ENCODE measurements around the gene KLHL17.
A peak's percentile ranks its signal among the peaks of the same experiment; 100 is the strongest.
"Not testable (repeated sequence)": the region's sequence is repeated elsewhere in the genome, so short reads cannot be mapped to it uniquely, and the experiment has no call there.

KLHL17 gene

GRCh38 chr1:1006305-1007159 lies 46.1 kb downstream of the KLHL17 start:
- Histone ChIP-seq H3K9me3 (ENCODE audit: control extremely low read depth in 1 of 5, control insufficient read depth in 4 of 5, insufficient read depth in 2 of 5, low read depth in 1 of 5, low read length in 4 of 5) (no peaks in the 10 kb centered on the region), H3K27ac (ENCODE audit: insufficient read depth in 1 of 2, low read depth in 1 of 2, low read length in 2 of 2, poor library complexity in 1 of 2, severe bottlenecking in 2 of 2) (no peak overlapping the region), H3K27me3 (replicated peaks in 2 of 5; ENCODE audit: control insufficient read depth in 4 of 5, insufficient read depth in 5 of 5, low read length in 4 of 5) (peaks cover 0 to 23% (median 3%) of the 10 kb centered on the region in 5 experiments), H3K4me1 (ENCODE audit: control extremely low read depth in 1 of 4, control insufficient read depth in 4 of 4, insufficient read depth in 4 of 4, low read length in 3 of 4) (peaks cover 0 to 30% (median 27%) of the 10 kb centered on the region in 4 experiments), H3K36me3 (ENCODE audit: control insufficient read depth in 4 of 4, insufficient read depth in 4 of 4, low read length in 3 of 4) (no peaks in the 10 kb centered on the region), H3K4me3 (ENCODE audit: control insufficient read depth in 1 of 7, extremely low read depth in 1 of 7, insufficient read depth in 4 of 7, low read depth in 2 of 7, low read length in 6 of 7) (no peak overlapping the region)
- POLR2A ChIA-PET = no interaction called here
- CTCF ChIA-PET = interaction anchor here (1.0 to 2.4 kb wide), 4 partner anchors 9 to 23 kb away, joined by 3 to 10 read pairs (median 4); no protein-coding TSS in a partner anchor
- no peak for DNase-seq
- WGBS (ENCODE audit: insufficient coverage) = 96% methylated on average over 29 of the region's 37 CpGs

- H3K27ac ChIP-seq (ENCODE audit: insufficient read depth in 1 of 2, low read depth in 1 of 2, low read length in 2 of 2, poor library complexity in 1 of 2, severe bottlenecking in 2 of 2); H3K4me3 ChIP-seq (ENCODE audit: control insufficient read depth in 1 of 7, extremely low read depth in 1 of 7, insufficient read depth in 4 of 7, low read depth in 2 of 7, low read length in 6 of 7); H3K27me3 ChIP-seq (replicated peaks in 2 of 5; ENCODE audit: control insufficient read depth in 4 of 5, insufficient read depth in 5 of 5, low read length in 4 of 5); H3K36me3 ChIP-seq (ENCODE audit: control insufficient read depth in 4 of 4, insufficient read depth in 4 of 4, low read length in 3 of 4); POLR2A ChIA-PET; DNase-seq; H3K9me3 ChIP-seq (ENCODE audit: control extremely low read depth in 1 of 5, control insufficient read depth in 4 of 5, insufficient read depth in 2 of 5, low read depth in 1 of 5, low read length in 4 of 5): not testable (repeated sequence)
- 93% methylated on average over 3 of the region's 8 CpGs for WGBS (ENCODE audit: insufficient coverage)
- peaks cover 3 to 36% (median 30%) of the 10 kb centered on the region in 4 experiments for H3K4me1 ChIP-seq (ENCODE audit: control extremely low read depth in 1 of 4, control insufficient read depth in 4 of 4, insufficient read depth in 4 of 4, low read length in 3 of 4)
- CTCF ChIA-PET = interaction anchor here (1.0 kb wide), 1 partner anchor 8 kb away, joined by 3 read pairs; no protein-coding TSS in a partner anchor
Observed at GRCh38 chr1:1010131-1010530, 49.7 kb downstream of the KLHL17 start.

- Histone ChIP-seq H3K4me3 (ENCODE audit: control insufficient read depth in 1 of 7, extremely low read depth in 1 of 7, insufficient read depth in 4 of 7, low read depth in 2 of 7, low read length in 6 of 7) (no peak overlapping the region), H3K27ac (ENCODE audit: insufficient read depth in 1 of 2, low read depth in 1 of 2, low read length in 2 of 2, poor library complexity in 1 of 2, severe bottlenecking in 2 of 2) (no peak overlapping the region), H3K4me1 (ENCODE audit: control extremely low read depth in 1 of 4, control insufficient read depth in 4 of 4, insufficient read depth in 4 of 4, low read length in 3 of 4) (peaks cover 3 to 28% (median 22%) of the 10 kb centered on the region in 4 experiments), H3K36me3 (ENCODE audit: control insufficient read depth in 4 of 4, insufficient read depth in 4 of 4, low read length in 3 of 4) (no peaks in the 10 kb centered on the region), H3K27me3 (replicated peaks in 2 of 5; ENCODE audit: control insufficient read depth in 4 of 5, insufficient read depth in 5 of 5, low read length in 4 of 5) (no peaks in the 10 kb centered on the region), H3K9me3 (ENCODE audit: control extremely low read depth in 1 of 5, control insufficient read depth in 4 of 5, insufficient read depth in 2 of 5, low read depth in 1 of 5, low read length in 4 of 5) (no peaks in the 10 kb centered on the region)
- peak in 2 of 3 donors; percentile 56 to 58 for DNase-seq
- WGBS (ENCODE audit: insufficient coverage) = 73% methylated on average over 14 of the region's 14 CpGs
- POLR2A ChIA-PET = no interaction called here
- CTCF ChIA-PET = interaction anchor here (1.0 kb wide), 1 partner anchor 9 kb away, joined by 3 read pairs; no protein-coding TSS in a partner anchor
Observed at GRCh38 chr1:1011396-1011949, 51.1 kb downstream of the KLHL17 start.

GRCh38 chr1:1012736-1013104 lies 52.3 kb downstream of the KLHL17 start:
- 83% methylated on average over 5 of the region's 13 CpGs for WGBS (ENCODE audit: insufficient coverage)
- POLR2A ChIA-PET, DNase-seq: not testable (repeated sequence)

GRCh38 chr1:1013105-1013921 lies 52.9 kb downstream of the KLHL17 start, which contains the start of gene ISG15:
ISG15 (plus strand) TSS chr1:1013497; CDS start chr1:1013574, 77 bp downstream.
- WGBS (ENCODE audit: insufficient coverage) = 1% methylated on average over 25 of the region's 30 CpGs
- CTCF ChIA-PET = interaction anchor here (0.6 to 4.1 kb wide), 6 partner anchors 9 to 45 kb away, joined by 3 to 19 read pairs (median 5); no protein-coding TSS in a partner anchor
- POLR2A ChIA-PET = interaction anchor here (0.8 to 1.3 kb wide), 2 partner anchors 19 to 47 kb away, joined by 3 read pairs; no protein-coding TSS in a partner anchor

More at GRCh38 chr1:1012736-1013104, 52.3 kb downstream of the KLHL17 start:
- CTCF ChIA-PET = interaction anchor here (4.1 kb wide), 1 partner anchor 11 kb away, joined by 19 read pairs; no protein-coding TSS in a partner anchor
- H3K4me1 ChIP-seq (ENCODE audit: control extremely low read depth in 1 of 4, control insufficient read depth in 4 of 4, insufficient read depth in 4 of 4, low read length in 3 of 4) = peaks cover 3 to 28% (median 22%) of the 10 kb centered on the region in 4 experiments
- H3K4me3 ChIP-seq (ENCODE audit: control insufficient read depth in 1 of 7, extremely low read depth in 1 of 7, insufficient read depth in 4 of 7, low read depth in 2 of 7, low read length in 6 of 7) = peak overlapping the region in 6 of 7 experiments; percentile 76 to 99 (median 94)
- not testable (repeated sequence) for H3K9me3 ChIP-seq (ENCODE audit: control extremely low read depth in 1 of 5, control insufficient read depth in 4 of 5, insufficient read depth in 2 of 5, low read depth in 1 of 5, low read length in 4 of 5); H3K36me3 ChIP-seq (ENCODE audit: control insufficient read depth in 4 of 4, insufficient read depth in 4 of 4, low read length in 3 of 4); H3K27me3 ChIP-seq (replicated peaks in 2 of 5; ENCODE audit: control insufficient read depth in 4 of 5, insufficient read depth in 5 of 5, low read length in 4 of 5)
- peak overlapping the region in 1 of 2 experiments; percentile 81 for H3K27ac ChIP-seq (ENCODE audit: insufficient read depth in 1 of 2, low read depth in 1 of 2, low read length in 2 of 2, poor library complexity in 1 of 2, severe bottlenecking in 2 of 2)

GRCh38 chr1:1013922-1014648 lies 53.7 kb downstream of the KLHL17 start:
- Histone ChIP-seq H3K36me3 (ENCODE audit: control insufficient read depth in 4 of 4, insufficient read depth in 4 of 4, low read length in 3 of 4) (no peaks in the 10 kb centered on the region), H3K4me1 (ENCODE audit: control extremely low read depth in 1 of 4, control insufficient read depth in 4 of 4, insufficient read depth in 4 of 4, low read length in 3 of 4) (peaks cover 3 to 30% (median 23%) of the 10 kb centered on the region in 4 experiments), H3K9me3 (ENCODE audit: control extremely low read depth in 1 of 5, control insufficient read depth in 4 of 5, insufficient read depth in 2 of 5, low read depth in 1 of 5, low read length in 4 of 5) (no peaks in the 10 kb centered on the region), H3K4me3 (ENCODE audit: control insufficient read depth in 1 of 7, extremely low read depth in 1 of 7, insufficient read depth in 4 of 7, low read depth in 2 of 7, low read length in 6 of 7) (peak overlapping the region; percentile 11 to 99 (median 80)), H3K27ac (ENCODE audit: insufficient read depth in 1 of 2, low read depth in 1 of 2, low read length in 2 of 2, poor library complexity in 1 of 2, severe bottlenecking in 2 of 2) (peak overlapping the region in 1 of 2 experiments; percentile 81), H3K27me3 (replicated peaks in 2 of 5; ENCODE audit: control insufficient read depth in 4 of 5, insufficient read depth in 5 of 5, low read length in 4 of 5) (no peaks in the 10 kb centered on the region)
- POLR2A ChIA-PET = interaction anchor here (0.8 to 1.3 kb wide), 2 partner anchors 20 to 46 kb away, joined by 3 read pairs; no protein-coding TSS in a partner anchor
- peak in 1 of 3 donors; percentile 32 for DNase-seq
- CTCF ChIA-PET = interaction anchor here (0.6 to 4.1 kb wide), 7 partner anchors 9 to 50 kb away, joined by 3 to 19 read pairs (median 5); no protein-coding TSS in a partner anchor
- 77% methylated on average over 33 of the region's 41 CpGs for WGBS (ENCODE audit: insufficient coverage)

More at GRCh38 chr1:1013105-1013921, 52.9 kb downstream of the KLHL17 start, which contains the start of gene ISG15:
- Histone ChIP-seq H3K9me3 (ENCODE audit: control extremely low read depth in 1 of 5, control insufficient read depth in 4 of 5, insufficient read depth in 2 of 5, low read depth in 1 of 5, low read length in 4 of 5) (no peaks in the 10 kb centered on the region), H3K4me1 (ENCODE audit: control extremely low read depth in 1 of 4, control insufficient read depth in 4 of 4, insufficient read depth in 4 of 4, low read length in 3 of 4) (peaks cover 3 to 28% (median 22%) of the 10 kb centered on the region in 4 experiments), H3K27me3 (replicated peaks in 2 of 5; ENCODE audit: control insufficient read depth in 4 of 5, insufficient read depth in 5 of 5, low read length in 4 of 5) (no peaks in the 10 kb centered on the region), H3K4me3 (ENCODE audit: control insufficient read depth in 1 of 7, extremely low read depth in 1 of 7, insufficient read depth in 4 of 7, low read depth in 2 of 7, low read length in 6 of 7) (peak within 1 kb of the TSS; percentile 43 to 99 (median 90)), H3K27ac (ENCODE audit: insufficient read depth in 1 of 2, low read depth in 1 of 2, low read length in 2 of 2, poor library complexity in 1 of 2, severe bottlenecking in 2 of 2) (peak within 1 kb of the TSS; percentile 52 to 81), H3K36me3 (ENCODE audit: control insufficient read depth in 4 of 4, insufficient read depth in 4 of 4, low read length in 3 of 4) (no peaks in the 10 kb centered on the region)
- peak; percentile 78 to 89 (median 89) for DNase-seq

All from common myeloid progenitor, CD34-positive (primary cell).